HEK293 (cell line): ENCODE measurements around the gene DLX5.

ENCODE experiments used
- KLF1 ChIP-seq: fragments of 450-650 bp; formaldehyde crosslinking; IDR thresholded peaks from 2 replicates; pipeline ENCODE4 v1.5.1; 2016; ENCODE audit warnings: missing biosample characterization, missing genetic modification characterization
- SP2 ChIP-seq: fragments of 450-650 bp; formaldehyde crosslinking; IDR thresholded peaks from 2 replicates; pipeline ENCODE4 v1.5.1; 2016; ENCODE audit warnings: missing biosample characterization, missing genetic modification characterization
- ZBTB21 ChIP-seq: fragments of 450-650 bp; formaldehyde crosslinking; IDR thresholded peaks from 2 replicates; pipeline ENCODE4 v1.5.1; 2017; ENCODE audit warnings: missing biosample characterization, missing genetic modification characterization
- ZBTB48 ChIP-seq: fragments of 450-650 bp; formaldehyde crosslinking; IDR thresholded peaks from 2 replicates; pipeline ENCODE4 v1.5.1; 2016; ENCODE audit warnings: missing biosample characterization, missing genetic modification characterization
- ZBTB8A ChIP-seq: fragments of 450-650 bp; formaldehyde crosslinking; IDR thresholded peaks from 2 replicates; pipeline ENCODE4 v1.5.1; 2016; ENCODE audit warnings: missing biosample characterization, missing genetic modification characterization
- ZFP41 ChIP-seq: fragments of 450-650 bp; formaldehyde crosslinking; IDR thresholded peaks from 2 replicates; pipeline ENCODE4 v1.5.1; 2016; ENCODE audit warnings: missing biosample characterization, missing genetic modification characterization, borderline replicate concordance
- ZNF155 ChIP-seq: fragments of 450-650 bp; formaldehyde crosslinking; IDR thresholded peaks from 2 replicates; pipeline ENCODE4 v1.5.1; 2016; ENCODE audit warnings: missing biosample characterization, missing genetic modification characterization
- ZNF169 ChIP-seq: fragments of 450-650 bp; formaldehyde crosslinking; IDR thresholded peaks from 2 replicates; pipeline ENCODE4 v1.5.1; 2016; ENCODE audit warnings: missing biosample characterization, missing genetic modification characterization
- ZNF184 ChIP-seq: fragments of 450-650 bp; IDR thresholded peaks from 2 replicates; pipeline ENCODE4 v1.5.1; 2018; ENCODE audit warnings: missing biosample characterization, mild to moderate bottlenecking, missing genetic modification characterization
- ZNF24 ChIP-seq: fragments of 450-650 bp; formaldehyde crosslinking; IDR thresholded peaks from 2 replicates; pipeline ENCODE4 v1.5.1; 2016; ENCODE audit warnings: missing biosample characterization, missing genetic modification characterization
- ZNF341 ChIP-seq: fragments of 450-650 bp; formaldehyde crosslinking; IDR thresholded peaks from 2 replicates; pipeline ENCODE4; 2016; ENCODE audit warnings: low read depth, missing biosample characterization, missing genetic modification characterization
- ZNF398 ChIP-seq: fragments of 450-650 bp; formaldehyde crosslinking; IDR thresholded peaks from 2 replicates; pipeline ENCODE4 v1.5.1; 2017; ENCODE audit warnings: missing biosample characterization, missing genetic modification characterization
- ZNF555 ChIP-seq: fragments of 450-650 bp; formaldehyde crosslinking; conservative IDR thresholded peaks from 2 replicates; pipeline ENCODE4 v1.5.1; 2017; ENCODE audit warnings: missing biosample characterization, mild to moderate bottlenecking, missing genetic modification characterization, inconsistent platforms
- ZNF571 ChIP-seq: fragments of 450-650 bp; formaldehyde crosslinking; IDR thresholded peaks from 2 replicates; pipeline ENCODE4 v1.5.0; 2017; ENCODE audit warnings: missing biosample characterization, missing genetic modification characterization
- ZNF600 ChIP-seq: fragments of 450-650 bp; formaldehyde crosslinking; IDR thresholded peaks from 2 replicates; pipeline ENCODE4 v1.5.1; 2016; ENCODE audit warnings: missing biosample characterization, missing genetic modification characterization
- ZNF654 ChIP-seq: fragments of 450-650 bp; formaldehyde crosslinking; IDR thresholded peaks from 2 replicates; pipeline ENCODE4 v1.5.1; 2016; ENCODE audit warnings: low read depth, missing biosample characterization, missing genetic modification characterization
- ZNF747 ChIP-seq: fragments of 450-650 bp; formaldehyde crosslinking; IDR thresholded peaks from 2 replicates; pipeline ENCODE4 v1.5.1; 2016; ENCODE audit warnings: missing biosample characterization, missing genetic modification characterization
- ZNF768 ChIP-seq: fragments of 450-650 bp; formaldehyde crosslinking; IDR thresholded peaks from 2 replicates; pipeline ENCODE4 v1.5.1; 2018; ENCODE audit warnings: missing biosample characterization, mild to moderate bottlenecking, missing genetic modification characterization
- ZSCAN23 ChIP-seq: fragments of 450-650 bp; formaldehyde crosslinking; IDR thresholded peaks from 2 replicates; pipeline ENCODE4 v1.5.1; 2016; ENCODE audit warnings: missing biosample characterization, missing genetic modification characterization
- ZSCAN30 ChIP-seq: fragments of 450-650 bp; IDR thresholded peaks from 2 replicates; pipeline ENCODE4 v1.5.1; 2018; ENCODE audit warnings: missing biosample characterization, mild to moderate bottlenecking, missing genetic modification characterization, moderate library complexity
- TF ChIP-seq, protein P1 (sequence below): fragments of 450-650 bp; formaldehyde crosslinking; IDR thresholded peaks from 2 replicates; pipeline ENCODE4 v1.5.1; 2016; ENCODE audit warnings: missing biosample characterization, missing genetic modification characterization
- TF ChIP-seq, protein P2 (sequence below): fragments of 450-650 bp; formaldehyde crosslinking; conservative IDR thresholded peaks from 2 replicates; pipeline ENCODE4 v1.5.1; 2016; ENCODE audit warnings: low read depth, missing biosample characterization, missing genetic modification characterization
- TF ChIP-seq, protein P3 (sequence below): sonication (generic); formaldehyde crosslinking; IDR thresholded peaks from 2 replicates; pipeline ENCODE4 v1.8.1; 2022; ENCODE audit warnings: mild to moderate bottlenecking, moderate library complexity, missing genetic modification reagents
- TF ChIP-seq, protein P4 (sequence below): fragments of 450-650 bp; formaldehyde crosslinking; conservative IDR thresholded peaks from 2 replicates; pipeline ENCODE4 v1.5.1; 2016; ENCODE audit warnings: low read depth, missing biosample characterization, missing genetic modification characterization

Gene DLX5

DNA sequence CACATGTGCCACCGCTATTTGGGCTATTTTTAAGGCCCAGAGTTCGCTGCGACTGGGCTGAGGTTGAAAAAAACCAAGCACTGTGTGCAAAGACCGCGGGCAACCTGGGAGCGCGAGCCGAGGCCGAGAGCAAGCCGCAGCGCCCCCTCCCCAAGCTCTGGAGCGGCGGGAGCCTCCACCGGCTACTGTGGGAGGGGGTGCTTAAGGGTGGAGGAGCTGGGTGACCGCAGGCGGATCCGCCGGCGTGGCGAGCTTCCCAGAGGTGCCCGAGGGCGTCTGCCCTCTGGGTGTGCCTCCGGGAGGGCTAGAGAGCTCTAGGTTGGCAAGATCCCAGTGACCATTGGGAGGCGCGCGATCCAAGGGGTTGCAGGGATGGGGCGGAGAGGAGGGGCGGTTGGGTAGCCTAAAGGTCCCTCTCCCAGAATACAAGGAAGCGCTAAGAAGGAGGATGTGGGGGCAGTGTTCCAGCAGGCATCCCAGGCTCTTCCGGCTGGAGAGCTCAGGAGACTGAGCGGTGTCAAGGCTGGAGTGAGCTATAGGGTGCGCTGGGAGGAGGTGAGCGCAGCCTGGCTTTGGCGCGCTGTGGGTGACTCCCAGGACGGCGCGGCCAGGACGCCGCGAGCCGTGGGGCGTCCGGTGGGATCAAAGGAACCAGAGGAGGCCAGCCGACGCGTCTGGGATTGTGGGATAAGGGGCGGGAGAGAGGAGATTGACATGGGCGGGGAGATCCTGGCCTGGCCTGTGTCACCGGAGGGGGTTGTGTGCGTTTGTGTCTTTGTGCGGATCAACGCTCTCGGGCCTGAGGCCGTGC is 8.0 kb downstream of the DLX5 start (continued):
- TF ChIP-seq, protein P1, sequence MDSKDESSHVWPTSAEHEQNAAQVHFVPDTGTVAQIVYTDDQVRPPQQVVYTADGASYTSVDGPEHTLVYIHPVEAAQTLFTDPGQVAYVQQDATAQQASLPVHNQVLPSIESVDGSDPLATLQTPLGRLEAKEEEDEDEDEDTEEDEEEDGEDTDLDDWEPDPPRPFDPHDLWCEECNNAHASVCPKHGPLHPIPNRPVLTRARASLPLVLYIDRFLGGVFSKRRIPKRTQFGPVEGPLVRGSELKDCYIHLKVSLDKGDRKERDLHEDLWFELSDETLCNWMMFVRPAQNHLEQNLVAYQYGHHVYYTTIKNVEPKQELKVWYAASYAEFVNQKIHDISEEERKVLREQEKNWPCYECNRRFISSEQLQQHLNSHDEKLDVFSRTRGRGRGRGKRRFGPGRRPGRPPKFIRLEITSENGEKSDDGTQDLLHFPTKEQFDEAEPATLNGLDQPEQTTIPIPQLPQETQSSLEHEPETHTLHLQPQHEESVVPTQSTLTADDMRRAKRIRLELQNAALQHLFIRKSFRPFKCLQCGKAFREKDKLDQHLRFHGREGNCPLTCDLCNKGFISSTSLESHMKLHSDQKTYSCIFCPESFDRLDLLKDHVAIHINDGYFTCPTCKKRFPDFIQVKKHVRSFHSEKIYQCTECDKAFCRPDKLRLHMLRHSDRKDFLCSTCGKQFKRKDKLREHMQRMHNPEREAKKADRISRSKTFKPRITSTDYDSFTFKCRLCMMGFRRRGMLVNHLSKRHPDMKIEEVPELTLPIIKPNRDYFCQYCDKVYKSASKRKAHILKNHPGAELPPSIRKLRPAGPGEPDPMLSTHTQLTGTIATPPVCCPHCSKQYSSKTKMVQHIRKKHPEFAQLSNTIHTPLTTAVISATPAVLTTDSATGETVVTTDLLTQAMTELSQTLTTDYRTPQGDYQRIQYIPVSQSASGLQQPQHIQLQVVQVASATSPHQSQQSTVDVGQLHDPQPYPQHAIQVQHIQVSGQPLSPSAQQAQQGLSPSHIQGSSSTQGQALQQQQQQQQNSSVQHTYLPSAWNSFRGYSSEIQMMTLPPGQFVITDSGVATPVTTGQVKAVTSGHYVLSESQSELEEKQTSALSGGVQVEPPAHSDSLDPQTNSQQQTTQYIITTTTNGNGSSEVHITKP (tag by site-specific recombination), result peak; percentile 80
- TF ChIP-seq ZNF654 (tag by site-specific recombination) (no peak; the same call in 1 of the 2 replicates), ZNF24 (no peak), KLF1 (tag by site-specific recombination) (peak; percentile 45), ZNF398 (peak; percentile 70), SP2 (tag by site-specific recombination) (peak; percentile 66), ZNF155 (no peak), ZFP41 (no peak), ZBTB21 (tag by site-specific recombination) (no peak; the same call in 1 of the 2 replicates), ZNF341 (tag by site-specific recombination) (peak; percentile 46; the same call in 1 of the 2 replicates), ZNF747 (tag by site-specific recombination) (no peak), ZNF600 (tag by site-specific recombination) (peak; percentile 63), ZNF555 (tag by site-specific recombination) (no peak), ZBTB48 (tag by site-specific recombination) (peak; percentile 63; the same call in 1 of the 2 replicates), ZSCAN30 (tag by site-specific recombination) (peak; percentile 23; the same call in 1 of the 2 replicates), ZSCAN23 (tag by site-specific recombination) (no peak), ZNF768 (tag by site-specific recombination) (no peak), ZNF571 (no peak), ZNF184 (tag by site-specific recombination) (no peak), ZNF169 (tag by site-specific recombination) (no peak), ZBTB8A (tag by site-specific recombination) (peak; percentile 99)
- TF ChIP-seq, protein P2, sequence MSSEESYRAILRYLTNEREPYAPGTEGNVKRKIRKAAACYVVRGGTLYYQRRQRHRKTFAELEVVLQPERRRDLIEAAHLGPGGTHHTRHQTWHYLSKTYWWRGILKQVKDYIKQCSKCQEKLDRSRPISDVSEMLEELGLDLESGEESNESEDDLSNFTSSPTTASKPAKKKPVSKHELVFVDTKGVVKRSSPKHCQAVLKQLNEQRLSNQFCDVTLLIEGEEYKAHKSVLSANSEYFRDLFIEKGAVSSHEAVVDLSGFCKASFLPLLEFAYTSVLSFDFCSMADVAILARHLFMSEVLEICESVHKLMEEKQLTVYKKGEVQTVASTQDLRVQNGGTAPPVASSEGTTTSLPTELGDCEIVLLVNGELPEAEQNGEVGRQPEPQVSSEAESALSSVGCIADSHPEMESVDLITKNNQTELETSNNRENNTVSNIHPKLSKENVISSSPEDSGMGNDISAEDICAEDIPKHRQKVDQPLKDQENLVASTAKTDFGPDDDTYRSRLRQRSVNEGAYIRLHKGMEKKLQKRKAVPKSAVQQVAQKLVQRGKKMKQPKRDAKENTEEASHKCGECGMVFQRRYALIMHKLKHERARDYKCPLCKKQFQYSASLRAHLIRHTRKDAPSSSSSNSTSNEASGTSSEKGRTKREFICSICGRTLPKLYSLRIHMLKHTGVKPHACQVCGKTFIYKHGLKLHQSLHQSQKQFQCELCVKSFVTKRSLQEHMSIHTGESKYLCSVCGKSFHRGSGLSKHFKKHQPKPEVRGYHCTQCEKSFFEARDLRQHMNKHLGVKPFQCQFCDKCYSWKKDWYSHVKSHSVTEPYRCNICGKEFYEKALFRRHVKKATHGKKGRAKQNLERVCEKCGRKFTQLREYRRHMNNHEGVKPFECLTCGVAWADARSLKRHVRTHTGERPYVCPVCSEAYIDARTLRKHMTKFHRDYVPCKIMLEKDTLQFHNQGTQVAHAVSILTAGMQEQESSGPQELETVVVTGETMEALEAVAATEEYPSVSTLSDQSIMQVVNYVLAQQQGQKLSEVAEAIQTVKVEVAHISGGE (tag by site-specific recombination), result no peak
- TF ChIP-seq, protein P3, sequence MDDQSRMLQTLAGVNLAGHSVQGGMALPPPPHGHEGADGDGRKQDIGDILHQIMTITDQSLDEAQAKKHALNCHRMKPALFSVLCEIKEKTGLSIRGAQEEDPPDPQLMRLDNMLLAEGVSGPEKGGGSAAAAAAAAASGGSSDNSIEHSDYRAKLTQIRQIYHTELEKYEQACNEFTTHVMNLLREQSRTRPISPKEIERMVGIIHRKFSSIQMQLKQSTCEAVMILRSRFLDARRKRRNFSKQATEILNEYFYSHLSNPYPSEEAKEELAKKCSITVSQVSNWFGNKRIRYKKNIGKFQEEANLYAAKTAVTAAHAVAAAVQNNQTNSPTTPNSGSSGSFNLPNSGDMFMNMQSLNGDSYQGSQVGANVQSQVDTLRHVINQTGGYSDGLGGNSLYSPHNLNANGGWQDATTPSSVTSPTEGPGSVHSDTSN (CRISPR knock-in tag), result no peak
- TF ChIP-seq, protein P4, sequence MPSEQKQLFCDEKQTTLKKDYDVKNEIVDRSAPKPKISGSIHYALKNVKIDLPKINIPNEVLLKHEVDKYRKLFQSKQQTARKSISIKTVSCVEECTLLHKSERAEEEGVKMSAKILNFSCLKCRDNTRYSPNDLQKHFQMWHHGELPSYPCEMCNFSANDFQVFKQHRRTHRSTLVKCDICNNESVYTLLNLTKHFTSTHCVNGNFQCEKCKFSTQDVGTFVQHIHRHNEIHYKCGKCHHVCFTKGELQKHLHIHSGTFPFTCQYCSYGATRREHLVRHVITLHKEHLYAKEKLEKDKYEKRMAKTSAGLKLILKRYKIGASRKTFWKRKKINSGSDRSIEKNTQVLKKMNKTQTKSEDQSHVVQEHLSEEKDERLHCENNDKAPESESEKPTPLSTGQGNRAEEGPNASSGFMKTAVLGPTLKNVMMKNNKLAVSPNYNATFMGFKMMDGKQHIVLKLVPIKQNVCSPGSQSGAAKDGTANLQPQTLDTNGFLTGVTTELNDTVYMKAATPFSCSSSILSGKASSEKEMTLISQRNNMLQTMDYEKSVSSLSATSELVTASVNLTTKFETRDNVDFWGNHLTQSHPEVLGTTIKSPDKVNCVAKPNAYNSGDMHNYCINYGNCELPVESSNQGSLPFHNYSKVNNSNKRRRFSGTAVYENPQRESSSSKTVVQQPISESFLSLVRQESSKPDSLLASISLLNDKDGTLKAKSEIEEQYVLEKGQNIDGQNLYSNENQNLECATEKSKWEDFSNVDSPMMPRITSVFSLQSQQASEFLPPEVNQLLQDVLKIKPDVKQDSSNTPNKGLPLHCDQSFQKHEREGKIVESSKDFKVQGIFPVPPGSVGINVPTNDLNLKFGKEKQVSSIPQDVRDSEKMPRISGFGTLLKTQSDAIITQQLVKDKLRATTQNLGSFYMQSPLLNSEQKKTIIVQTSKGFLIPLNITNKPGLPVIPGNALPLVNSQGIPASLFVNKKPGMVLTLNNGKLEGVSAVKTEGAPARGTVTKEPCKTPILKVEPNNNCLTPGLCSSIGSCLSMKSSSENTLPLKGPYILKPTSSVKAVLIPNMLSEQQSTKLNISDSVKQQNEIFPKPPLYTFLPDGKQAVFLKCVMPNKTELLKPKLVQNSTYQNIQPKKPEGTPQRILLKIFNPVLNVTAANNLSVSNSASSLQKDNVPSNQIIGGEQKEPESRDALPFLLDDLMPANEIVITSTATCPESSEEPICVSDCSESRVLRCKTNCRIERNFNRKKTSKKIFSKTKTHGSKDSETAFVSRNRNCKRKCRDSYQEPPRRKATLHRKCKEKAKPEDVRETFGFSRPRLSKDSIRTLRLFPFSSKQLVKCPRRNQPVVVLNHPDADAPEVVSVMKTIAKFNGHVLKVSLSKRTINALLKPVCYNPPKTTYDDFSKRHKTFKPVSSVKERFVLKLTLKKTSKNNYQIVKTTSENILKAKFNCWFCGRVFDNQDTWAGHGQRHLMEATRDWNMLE (tag by site-specific recombination), result no peak
